K562 (cell line): ENCODE data around the gene ARMH1. TPM values are rescaled to one million over a fixed set of nuclear protein-coding genes. Genes with fewer than 3 reads are reported as not detected.
A peak's percentile ranks its signal among the peaks of the same experiment; 100 is the strongest.

Experiments used
- ATF3 ChIP-seq, 2 experiments: fragments of 450-650 bp in 1 of 2; sonication (generic) in 1 of 2; formaldehyde crosslinking in 1 of 2; IDR thresholded peaks in 1 of 2; conservative IDR thresholded peaks in 1 of 2; 2 replicates each; pipeline versions ENCODE4 v1.6.1 to v1.8.1; 2016 to 2023; ENCODE audit warnings: mild to moderate bottlenecking in 2 of 2, moderate library complexity in 2 of 2, inconsistent platforms in 1 of 2, missing genetic modification reagents in 1 of 2
- ATF6 ChIP-seq: sonication (generic); formaldehyde crosslinking; IDR thresholded peaks from 2 replicates; pipeline ENCODE4 v1.4.0; 2020; ENCODE audit warnings: mild to moderate bottlenecking, missing genetic modification reagents
- ETS1 ChIP-seq: conservative IDR thresholded peaks from 2 replicates; pipeline ENCODE4 v1.6.1; 2011; ENCODE audit warnings: low read depth, mild to moderate bottlenecking, low read length; ENCODE audit not compliant: control insufficient read depth
- FOXA1 ChIP-seq: fragments of 450-650 bp; IDR thresholded peaks from 2 replicates; pipeline ENCODE4 v1.6.1; 2016; ENCODE audit warnings: mild to moderate bottlenecking, borderline replicate concordance
- GTF2A2 ChIP-seq: IDR thresholded peaks from 2 replicates; pipeline ENCODE4 v1.6.1; 2016; ENCODE audit warnings: mild to moderate bottlenecking, missing genetic modification characterization, missing compliant biosample characterization
- GTF2F1 ChIP-seq: IDR thresholded peaks from 2 replicates; pipeline ENCODE4 v1.6.1; 2011; ENCODE audit warnings: low read depth, low read length, improper control_type of control experiment
- HMGN3 ChIP-seq: IDR thresholded peaks from 2 replicates; pipeline ENCODE4 v1.6.1; 2011; ENCODE audit warnings: borderline replicate concordance, low read depth, mild to moderate bottlenecking, mixed read lengths, low read length; ENCODE audit not compliant: insufficient read length; ENCODE audit errors: extremely low read depth
- MCM3 ChIP-seq: fragments of 450-650 bp; IDR thresholded peaks from 2 replicates; pipeline ENCODE4 v1.6.1; 2016
- MYNN ChIP-seq, 2 experiments: sonication (generic); formaldehyde crosslinking in 1 of 2; IDR thresholded peaks; 2 replicates each; pipeline versions ENCODE4 v1.5.0 to v1.6.1; 2016 to 2020; ENCODE audit warnings: antibody characterized with exemption in 1 of 2, missing genetic modification reagents in 1 of 2
- SMAD3 ChIP-seq: fragments of 450-650 bp; formaldehyde crosslinking; conservative IDR thresholded peaks from 2 replicates; pipeline ENCODE4 v1.4.0; 2020; ENCODE audit warnings: mild to moderate bottlenecking
- TOE1 ChIP-seq, 2 experiments: fragments of 450-650 bp in 1 of 2; sonication (generic) in 1 of 2; formaldehyde crosslinking in 1 of 2; IDR thresholded peaks; 2 replicates each; pipeline versions ENCODE4 v1.7.1 to v1.8.0; 2016 to 2022; ENCODE audit warnings: borderline replicate concordance in 2 of 2, mild to moderate bottlenecking in 2 of 2, antibody characterized with exemption in 1 of 2, inconsistent platforms in 1 of 2, low read depth in 1 of 2, missing genetic modification reagents in 1 of 2, moderate library complexity in 1 of 2
- ZBTB7A ChIP-seq: IDR thresholded peaks from 2 replicates; pipeline ENCODE4 v1.6.1; 2011; ENCODE audit warnings: low read depth, mild to moderate bottlenecking, low read length, moderate library complexity, borderline replicate concordance; ENCODE audit not compliant: control insufficient read depth
- ZNF318 ChIP-seq, 2 experiments: fragments of 450-650 bp; IDR thresholded peaks; 2 replicates each; pipeline ENCODE4 v1.6.1; 2016; ENCODE audit warnings: mild to moderate bottlenecking in 2 of 2, borderline replicate concordance in 1 of 2, low read depth in 1 of 2, moderate library complexity in 1 of 2
- polyA plus RNA-seq, 8 experiments: library from polyadenylated mRNA; depleted of rRNA in 4 of 8; stranded (reverse) in 5 of 8; unstranded in 3 of 8; fragments of >200 nt; fragmentation: Nextera tagmentation in 2 of 8; fragmentation: Illumina TruSeq in 1 of 8; extraction: Ambion mirVana in 2 of 8; extraction: Trizol in 1 of 8; gene quantifications; 2 replicates each; pipeline versions ENCODE4 v1.2.1 to v1.2.3, GENCODE V29; 2011 to 2014; ENCODE audit warnings: inconsistent platforms in 1 of 8, missing spikeins in 1 of 8
- total RNA-seq, 7 experiments: library from RNA; depleted of rRNA in 6 of 7; stranded (reverse); fragments of >200 nt in 6 of 7; fragmentation: Illumina TruSeq in 2 of 7; extraction: Trizol in 2 of 7; gene quantifications; 2 replicates each; pipeline versions ENCODE4 v1.2.1 to v1.2.3, GENCODE V29; 2011 to 2021; ENCODE audit warnings: low replicate concordance in 1 of 7

ARMH1 gene
- total and polyA plus RNA-seq, 9 of the 15 experiments (the other 6 are each of a cell fraction or from before 2014, with no cell fraction given), result 0.41 TPM; not detected in 8

- no peak for TF ChIP-seq ZNF318 (IDR thresholded peaks at IDR 0.05; ENCODE audit: borderline replicate concordance in 1 of 2, low read depth in 1 of 2)
- TF ChIP-seq ATF6 (CRISPR knock-in tag), result 0 out of 2 replicates have a peak, but pooled peaks have one; percentile 42
- TF ChIP-seq ATF3 (IDR thresholded peaks at IDR 0.05), result no peak
- no peak for TF ChIP-seq ATF3 (CRISPR knock-in tag; conservative IDR thresholded peaks at IDR 0.05)
- no peak for TF ChIP-seq MCM3
- TF ChIP-seq GTF2A2 (tag), result no peak
- TF ChIP-seq FOXA1, result no peak
- TF ChIP-seq TOE1 (IDR thresholded peaks at IDR 0.05; ENCODE audit: borderline replicate concordance), result no peak
- no peak for TF ChIP-seq TOE1 (CRISPR knock-in tag; IDR thresholded peaks at IDR 0.05; ENCODE audit: borderline replicate concordance, low read depth)
- no peak for TF ChIP-seq HMGN3
- no peak for TF ChIP-seq GTF2F1
- 0 out of 2 replicates have a peak, but pooled peaks have one; percentile 5 for TF ChIP-seq SMAD3 (CRISPR knock-in tag)
- TF ChIP-seq ETS1, result no peak
- no peak for TF ChIP-seq ZBTB7A
- TF ChIP-seq MYNN (IDR thresholded peaks at IDR 0.05), result no peak
- no peak for TF ChIP-seq MYNN (CRISPR knock-in tag; IDR thresholded peaks at IDR 0.05)
Measured at GRCh38 chr1:44673675-44674112, 820 bp upstream of the ARMH1 start (continued).
